Thoracic aorta (tissue), 2 donors: ENCODE measurements around the gene VAMP2. TPM values are rescaled to one million over a fixed set of nuclear protein-coding genes. Genes with fewer than 3 reads are reported as not detected.

ENCODE experiments used
- ATAC-seq: fragments of 150-250 bp; one replicate; pipeline ENCODE4 v1.8.0; 2017; ENCODE audit warnings: low read depth; ENCODE audit not compliant: insufficient number of reproducible peaks, low FRiP score
- DNase-seq: peaks from one replicate; pipeline ENCODE4 v3.0.0-alpha.2; 2020; ENCODE audit warnings: low spot score
- H3K27ac ChIP-seq, 2 donors: fragments of 200-600 bp; sonication (generic); 1 replicate in 1 of 2; 2 replicates in 1 of 2; pipeline ENCODE4 v1.5.1; 2016; ENCODE audit warnings: mild to moderate bottlenecking in 2 of 2, moderate library complexity in 2 of 2
- H3K27me3 ChIP-seq: fragments of 200-600 bp; sonication (generic); replicated peaks from 2 replicates; pipeline ENCODE4 v1.6.0; 2016; ENCODE audit warnings: mild to moderate bottlenecking; ENCODE audit not compliant: insufficient read depth
- H3K36me3 ChIP-seq: fragments of 200-600 bp; sonication (generic); one replicate; pipeline ENCODE4 v1.5.1; 2016
- H3K4me1 ChIP-seq, 2 donors: fragments of 200-600 bp; sonication (generic); 1 replicate in 1 of 2; 2 replicates in 1 of 2; pipeline versions ENCODE4 v1.5.1 to v1.6.0; 2016; ENCODE audit warnings: low read depth in 2 of 2, mild to moderate bottlenecking in 1 of 2; ENCODE audit not compliant: control insufficient read depth in 1 of 2
- H3K4me3 ChIP-seq: fragments of 200-600 bp; sonication (generic); 2 replicates; pipeline ENCODE4 v1.5.1; 2016; ENCODE audit warnings: mild to moderate bottlenecking
- H3K9me3 ChIP-seq: fragments of 200-600 bp; sonication (generic); 2 replicates; pipeline ENCODE4 v1.5.1; 2016
- CTCF ChIP-seq: fragments of 200-600 bp; sonication (generic); IDR thresholded peaks from one replicate; pipeline ENCODE4 v1.5.1; 2019; ENCODE audit warnings: antibody characterized with exemption
- total RNA-seq, 2 donors: library from RNA; depleted of rRNA; stranded (reverse); fragments of >200 nt; gene quantifications; one replicate each; pipeline versions ENCODE4 v1.1.0 to v1.2.3, GENCODE V29; 2016

Gene VAMP2
- 10 to 100 TPM; 36.0 to 50.3 TPM for total RNA-seq

GRCh38 chr17:8162233-8162996, at the start of gene VAMP2:
Gene VAMP2 (minus strand): TSS chr17:8162948. CDS start chr17:8162879, 69 bp downstream.
- Histone ChIP-seq H3K27me3 (no peaks in the 10 kb centered on the region), H3K4me3 (peak within 1 kb of the TSS; percentile 100), H3K27ac (peak within 1 kb of the TSS; percentile 98 to 99), H3K36me3 (no peaks in the 10 kb centered on the region), H3K9me3 (no peaks in the 10 kb centered on the region), H3K4me1 (peaks cover 28 to 51% of the 10 kb centered on the region in 2 donors)
- no peak for DNase-seq
- TF ChIP-seq CTCF: no peak
- ATAC-seq: peak; percentile 38

- Histone ChIP-seq H3K4me1 (peaks cover 4 to 6% of the 10 kb centered on the region in 2 donors), H3K4me3 (peak overlapping the region; percentile 80), H3K36me3 (no peaks in the 10 kb centered on the region), H3K9me3 (no peaks in the 10 kb centered on the region), H3K27ac (peak overlapping the region; percentile 60 to 81), H3K27me3 (no peaks in the 10 kb centered on the region)
- DNase-seq: no peak
- no peak for ATAC-seq
- no peak for TF ChIP-seq CTCF
Measured at GRCh38 chr17:8210761-8211458, 48.2 kb upstream of the VAMP2 start.

GRCh38 chr17:8209907-8210760, 47.4 kb upstream of the VAMP2 start, which contains the start of gene AURKB:
Gene AURKB (minus strand): TSS chr17:8210575. CDS start chr17:8210224, 351 bp downstream.
- no peak for TF ChIP-seq CTCF
- Histone ChIP-seq H3K4me1 (peaks cover 4 to 6% of the 10 kb centered on the region in 2 donors), H3K9me3 (no peaks in the 10 kb centered on the region), H3K4me3 (peak within 1 kb of the TSS; percentile 80), H3K36me3 (no peaks in the 10 kb centered on the region), H3K27ac (peak within 1 kb of the TSS; percentile 60 to 81), H3K27me3 (no peaks in the 10 kb centered on the region)
- DNase-seq (peak; percentile 94), ATAC-seq (peak; percentile 90)

GRCh38 chr17:8206536-8206935, 43.8 kb upstream of the VAMP2 start:
- H3K9me3 ChIP-seq: no peaks in the 10 kb centered on the region
- no peak overlapping the region for H3K4me3 ChIP-seq
- no peaks in the 10 kb centered on the region for H3K36me3 ChIP-seq
- peaks cover 4 to 6% of the 10 kb centered on the region in 2 donors for H3K4me1 ChIP-seq
- DNase-seq (no peak), ATAC-seq (no peak)
- no peak for TF ChIP-seq CTCF
- H3K27me3 ChIP-seq: no peaks in the 10 kb centered on the region
- H3K27ac ChIP-seq: no peak overlapping the region
